Osteoblast (primary cell): ENCODE measurements around the gene RTL1. TPM values are rescaled to one million over a fixed set of nuclear protein-coding genes. Genes with fewer than 3 reads are reported as not detected.

ENCODE experiments used
- DNase-seq: peaks from one replicate; pipeline ENCODE4 v3.0.0; 2011; ENCODE audit warnings: low spot score, mixed read lengths; ENCODE audit not compliant: insufficient read length; ENCODE audit errors: missing footprints
- H2AFZ ChIP-seq: 2 replicates; pipeline ENCODE4 v1.6.0; 2011; ENCODE audit warnings: mild to moderate bottlenecking, low read length
- H3K27ac ChIP-seq: 2 replicates; pipeline ENCODE4 v1.5.1; 2011; ENCODE audit warnings: mild to moderate bottlenecking, low read depth, low read length, moderate library complexity
- H3K27me3 ChIP-seq: 2 replicates; pipeline ENCODE4 v1.6.0; 2012; ENCODE audit warnings: mild to moderate bottlenecking, control low read depth, inconsistent platforms, low read length, moderate library complexity; ENCODE audit not compliant: insufficient read depth
- H3K36me3 ChIP-seq: 2 replicates; pipeline ENCODE4 v1.5.1; 2011; ENCODE audit warnings: mild to moderate bottlenecking, low read length, control low read depth, moderate library complexity; ENCODE audit not compliant: insufficient read depth
- H3K4me1 ChIP-seq: 2 replicates; pipeline ENCODE4 v1.5.1; 2011; ENCODE audit warnings: mild to moderate bottlenecking, low read length, control low read depth, moderate library complexity; ENCODE audit not compliant: insufficient read depth
- H3K4me2 ChIP-seq: 2 replicates; pipeline ENCODE4 v1.6.0; 2011; ENCODE audit warnings: mild to moderate bottlenecking, low read length; ENCODE audit not compliant: insufficient read depth
- H3K4me3 ChIP-seq: fragments of 200-600 bp; sonication (generic); 3 replicates; pipeline ENCODE4 v1.5.1; 2012; ENCODE audit warnings: mild to moderate bottlenecking, low read length, inconsistent platforms; ENCODE audit not compliant: insufficient read depth
- H3K79me2 ChIP-seq: 2 replicates; pipeline ENCODE4 v1.6.0; 2012; ENCODE audit warnings: mild to moderate bottlenecking, low read length, control low read depth, inconsistent platforms; ENCODE audit not compliant: insufficient read depth
- H3K9me3 ChIP-seq: 2 replicates; pipeline ENCODE4 v1.5.1; 2011; ENCODE audit warnings: low read depth, low read length, control low read depth
- H4K20me1 ChIP-seq: 2 replicates; pipeline ENCODE4 v1.6.0; 2012; ENCODE audit warnings: mild to moderate bottlenecking, low read length, control low read depth; ENCODE audit not compliant: insufficient read depth
- total RNA-seq: library from RNA; depleted of rRNA; stranded (reverse); fragments of >200 nt; gene quantifications from 2 replicates; pipeline ENCODE4 v1.2.3, GENCODE V29; 2012
- TF ChIP-seq, protein P1 (sequence below): IDR thresholded peaks from 2 replicates; pipeline ENCODE4 v1.5.1; 2011; ENCODE audit warnings: mild to moderate bottlenecking, low read depth, low read length, moderate library complexity; ENCODE audit errors: extremely low read depth

Gene RTL1
- total RNA-seq, 1 donor: not detected

- no peak overlapping the region for H2AFZ ChIP-seq
- no peak overlapping the region for H3K4me2 ChIP-seq
- peaks cover 19% of the 10 kb centered on the region for H3K79me2 ChIP-seq
- DNase-seq: peak; percentile 72
- H3K36me3 ChIP-seq: peaks cover 43% of the 10 kb centered on the region
- TF ChIP-seq, protein P1, sequence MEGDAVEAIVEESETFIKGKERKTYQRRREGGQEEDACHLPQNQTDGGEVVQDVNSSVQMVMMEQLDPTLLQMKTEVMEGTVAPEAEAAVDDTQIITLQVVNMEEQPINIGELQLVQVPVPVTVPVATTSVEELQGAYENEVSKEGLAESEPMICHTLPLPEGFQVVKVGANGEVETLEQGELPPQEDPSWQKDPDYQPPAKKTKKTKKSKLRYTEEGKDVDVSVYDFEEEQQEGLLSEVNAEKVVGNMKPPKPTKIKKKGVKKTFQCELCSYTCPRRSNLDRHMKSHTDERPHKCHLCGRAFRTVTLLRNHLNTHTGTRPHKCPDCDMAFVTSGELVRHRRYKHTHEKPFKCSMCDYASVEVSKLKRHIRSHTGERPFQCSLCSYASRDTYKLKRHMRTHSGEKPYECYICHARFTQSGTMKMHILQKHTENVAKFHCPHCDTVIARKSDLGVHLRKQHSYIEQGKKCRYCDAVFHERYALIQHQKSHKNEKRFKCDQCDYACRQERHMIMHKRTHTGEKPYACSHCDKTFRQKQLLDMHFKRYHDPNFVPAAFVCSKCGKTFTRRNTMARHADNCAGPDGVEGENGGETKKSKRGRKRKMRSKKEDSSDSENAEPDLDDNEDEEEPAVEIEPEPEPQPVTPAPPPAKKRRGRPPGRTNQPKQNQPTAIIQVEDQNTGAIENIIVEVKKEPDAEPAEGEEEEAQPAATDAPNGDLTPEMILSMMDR: no peak
- H3K4me1 ChIP-seq: no peaks in the 10 kb centered on the region
- peaks cover 21% of the 10 kb centered on the region for H3K27me3 ChIP-seq
- H3K9me3 ChIP-seq: no peaks in the 10 kb centered on the region
- H3K27ac ChIP-seq: no peak overlapping the region
- H4K20me1 ChIP-seq: peaks cover 4% of the 10 kb centered on the region
- H3K4me3 ChIP-seq: no peak overlapping the region
Observed at GRCh38 chr14:100901391-100902183, 1.9 kb downstream of the RTL1 start.

GRCh38 chr14:100900837-100901390 is 2.6 kb downstream of the RTL1 start:
- peaks cover 4% of the 10 kb centered on the region for H4K20me1 ChIP-seq
- peaks cover 21% of the 10 kb centered on the region for H3K27me3 ChIP-seq
- TF ChIP-seq, protein P1: no peak
- no peak overlapping the region for H2AFZ ChIP-seq
- peak; percentile 58 for DNase-seq
- peaks cover 20% of the 10 kb centered on the region for H3K79me2 ChIP-seq
- H3K4me1 ChIP-seq: no peaks in the 10 kb centered on the region
- H3K36me3 ChIP-seq: peaks cover 43% of the 10 kb centered on the region
- H3K27ac ChIP-seq: no peak overlapping the region
- H3K4me2 ChIP-seq: no peak overlapping the region
- H3K4me3 ChIP-seq: no peak overlapping the region
- no peaks in the 10 kb centered on the region for H3K9me3 ChIP-seq

DNA sequence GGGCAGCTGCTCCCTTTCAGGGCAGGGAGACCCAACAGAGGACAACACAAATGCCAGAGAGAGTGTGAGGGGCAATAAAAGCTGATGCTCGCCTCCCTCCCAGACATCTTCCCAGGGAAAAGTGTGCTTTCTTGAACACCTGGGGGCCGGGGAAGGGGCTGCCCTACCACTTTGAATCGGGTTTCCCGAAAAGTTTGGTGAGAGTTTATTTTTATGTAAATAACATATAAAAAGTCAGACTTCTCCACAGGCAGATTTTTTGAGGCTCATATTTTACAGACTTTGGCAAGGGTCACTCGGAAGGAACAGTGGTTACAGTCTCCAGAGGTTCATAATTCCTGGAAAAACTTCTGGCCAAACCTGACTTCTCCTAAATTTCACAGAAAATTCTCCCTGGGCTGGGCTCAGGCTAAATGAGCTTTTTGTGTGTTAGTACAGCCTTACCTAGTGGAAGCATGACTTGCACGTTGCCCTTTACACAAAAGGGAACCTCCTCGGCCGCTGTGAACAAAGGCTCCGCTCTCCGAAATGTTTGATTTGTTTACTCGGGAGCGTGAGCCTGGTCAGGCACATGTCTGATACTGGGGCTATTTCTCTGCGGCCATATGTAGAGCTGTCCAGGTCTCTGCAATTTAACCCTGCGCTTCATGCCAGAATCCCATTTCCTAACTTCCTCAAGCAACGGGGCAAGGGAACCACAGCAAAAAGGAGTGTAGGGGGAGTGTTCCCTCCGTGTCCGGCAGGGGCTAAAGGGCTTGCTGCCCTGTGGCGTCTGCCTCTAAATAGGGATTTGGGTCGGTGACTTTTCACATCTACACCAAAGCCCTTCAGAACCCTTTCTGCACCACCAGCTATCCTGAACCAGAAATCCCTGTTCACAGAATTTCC is 3.4 kb downstream of the RTL1 start:
- TF ChIP-seq, protein P1: no peak
- Histone ChIP-seq H3K36me3 (peaks cover 40% of the 10 kb centered on the region), H3K9me3 (no peaks in the 10 kb centered on the region), H3K79me2 (peaks cover 22% of the 10 kb centered on the region), H3K27me3 (peaks cover 17% of the 10 kb centered on the region), H4K20me1 (peaks cover 4% of the 10 kb centered on the region), H3K27ac (no peak overlapping the region), H3K4me3 (no peak overlapping the region), H2AFZ (no peak overlapping the region), H3K4me2 (no peak overlapping the region), H3K4me1 (no peaks in the 10 kb centered on the region)
- peak; percentile 84 for DNase-seq
